Measurements from ENCODE around the gene BUD23.

- TF ChIP-seq POLR2A (IDR thresholded peaks at IDR 0.05; ENCODE audit: low read depth, low read length) (no peak), POLR2AphosphoS5 (IDR thresholded peaks at IDR 0.05; ENCODE audit: low read depth, low read length) (no peak)
Measured at GRCh38 chr7:73678862-73679261, 4.5 kb upstream of the BUD23 start.

All from GM12892 (cell line).